ENCODE measurements around the gene SUV39H1.

SUV39H1 gene

DNA sequence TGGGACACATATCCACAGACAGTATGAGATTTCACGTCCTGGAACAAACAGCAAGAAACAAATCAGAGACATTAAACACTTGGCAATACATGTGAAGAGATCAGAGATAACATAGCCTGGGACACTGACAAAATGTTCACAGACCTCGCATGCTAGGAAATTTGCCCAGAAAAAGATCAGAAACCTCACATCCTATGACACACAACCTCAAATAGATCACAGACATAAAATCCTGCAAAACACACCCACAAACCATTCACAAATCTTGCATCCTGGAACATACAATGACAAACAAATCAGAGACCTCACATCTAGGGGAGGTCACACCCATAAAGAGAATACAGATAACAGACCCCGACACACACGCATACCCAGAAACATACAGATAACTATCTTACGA, 18.0 kb downstream of the SUV39H1 start:
- DNase-seq (ENCODE audit: low spot score), result no peak

DNA sequence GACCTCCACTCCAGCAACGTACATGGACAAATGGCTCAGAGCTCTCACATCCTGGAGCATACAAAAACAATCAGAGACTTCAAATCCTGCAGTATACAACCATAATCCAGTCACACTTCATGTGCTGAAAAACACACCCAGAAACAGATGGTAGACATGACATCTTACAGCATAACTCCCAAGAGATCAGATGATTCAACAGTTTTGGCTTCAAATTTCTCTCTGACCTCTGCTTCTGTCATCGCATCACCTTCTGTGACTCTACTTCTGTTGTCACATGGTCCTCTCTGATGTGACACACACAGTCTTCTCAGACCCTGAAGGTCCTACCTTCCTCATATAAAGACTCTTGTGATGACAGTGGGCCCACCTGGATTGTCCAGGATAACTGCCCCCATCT, 18.5 kb downstream of the SUV39H1 start:
- no peak for DNase-seq (ENCODE audit: low spot score)

DNA sequence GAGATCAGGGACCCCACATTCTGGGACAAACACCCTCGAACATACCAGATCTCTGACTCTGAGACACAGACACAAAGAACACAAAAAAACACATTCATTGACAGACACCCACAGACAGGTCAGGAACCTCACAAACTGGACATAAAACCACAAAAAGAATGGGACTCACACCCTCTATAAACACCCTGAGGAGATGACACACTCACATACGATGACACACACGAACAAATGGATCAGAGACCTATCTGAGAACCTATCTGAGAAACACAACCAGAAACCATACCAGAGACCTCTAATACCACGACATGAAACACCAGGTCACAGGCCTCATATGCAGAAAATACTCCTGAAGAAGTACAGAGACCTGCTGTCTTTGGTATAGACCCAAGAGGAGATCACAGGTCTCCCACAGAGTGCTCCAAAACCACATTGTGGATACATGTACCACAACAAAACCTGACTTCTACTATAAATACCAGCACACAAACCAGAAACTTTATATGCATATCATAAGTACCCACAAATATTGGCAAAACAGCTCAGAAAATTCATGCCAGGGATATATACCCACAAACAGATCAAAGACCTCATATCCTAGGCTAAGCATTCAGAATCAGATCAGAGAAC, 19.5 kb downstream of the SUV39H1 start:
- no peak for DNase-seq (ENCODE audit: low spot score)

DNA sequence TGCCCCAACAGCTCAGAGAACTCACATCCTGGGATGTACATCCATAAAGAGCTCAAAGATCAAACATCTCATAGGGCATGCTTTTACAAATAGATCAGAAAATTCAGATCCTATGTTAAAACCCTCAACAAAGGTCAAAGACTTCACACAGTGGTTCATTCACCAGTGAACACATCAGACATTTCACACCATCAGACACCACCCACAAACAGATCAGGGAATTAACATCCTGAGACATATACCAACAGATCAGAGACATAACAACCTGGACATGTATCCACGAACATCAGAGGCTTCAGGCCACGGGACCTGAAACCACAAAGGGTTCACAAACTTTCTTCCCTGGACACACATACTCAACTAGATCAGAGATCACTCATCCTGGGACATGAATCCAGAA, 23.4 kb downstream of the SUV39H1 start:
- no peak for DNase-seq (ENCODE audit: low spot score)

- no peak for DNase-seq (ENCODE audit: low spot score)
Measured at GRCh38 chrX:48720577-48721250, 24.2 kb downstream of the SUV39H1 start.

- DNase-seq (ENCODE audit: low spot score), result no peak
Measured at GRCh38 chrX:48721916-48722315, 25.4 kb downstream of the SUV39H1 start.

DNA sequence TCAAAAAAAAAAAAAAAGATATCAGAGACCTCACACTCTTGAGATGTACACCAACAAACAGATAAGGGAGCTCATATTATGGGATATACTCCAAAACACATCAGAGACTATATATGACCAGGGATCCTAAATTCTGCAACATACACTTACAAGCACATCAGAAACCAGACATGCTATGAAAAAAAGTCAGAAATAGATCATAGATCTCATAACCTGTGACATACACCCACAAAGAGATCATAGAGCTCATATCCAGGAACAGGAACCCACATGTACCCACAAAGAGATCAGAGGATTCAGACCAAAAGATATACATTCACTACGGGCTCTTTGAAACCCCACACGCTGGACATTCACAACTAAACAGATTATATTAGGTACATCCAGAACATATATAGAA, 30.1 kb downstream of the SUV39H1 start:
- no peak for DNase-seq (ENCODE audit: low spot score)

DNA sequence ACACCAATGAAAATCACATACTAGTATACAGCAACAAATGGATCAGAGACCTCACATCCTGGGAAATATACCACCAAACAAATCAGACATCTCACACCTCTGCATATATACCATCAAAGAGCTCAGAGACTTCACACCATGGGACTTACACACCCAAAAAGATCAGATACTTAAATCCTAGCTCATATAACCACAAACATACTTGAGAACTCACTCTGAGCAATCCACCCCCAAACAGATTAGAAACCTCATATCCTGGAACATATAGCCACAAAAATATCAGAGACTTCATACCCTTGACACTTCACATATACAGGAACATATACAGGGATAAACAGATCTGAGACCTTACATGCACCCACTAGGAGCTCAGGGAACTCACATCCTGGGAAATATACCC, 32.1 kb downstream of the SUV39H1 start:
- DNase-seq (ENCODE audit: low spot score), result no peak

DNA sequence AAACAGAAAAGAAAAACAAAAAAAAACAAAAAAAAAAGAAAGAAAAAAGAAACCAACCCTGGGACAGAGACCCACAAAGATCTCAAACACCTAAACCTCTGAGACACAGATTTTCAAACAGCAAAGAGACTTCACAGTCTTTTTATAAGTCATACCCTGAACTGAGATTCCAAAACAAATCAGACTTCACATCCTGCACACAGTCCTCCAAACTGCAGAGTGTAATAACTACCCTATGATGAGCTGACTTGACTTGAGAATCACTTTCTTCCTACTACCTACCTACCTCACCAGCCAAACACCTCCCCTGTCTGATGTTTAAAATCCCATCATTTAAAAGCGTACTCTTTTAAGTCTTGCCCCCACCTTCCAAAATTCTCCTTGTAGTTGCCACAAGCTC, 39.8 kb downstream of the SUV39H1 start:
- no peak for DNase-seq (ENCODE audit: low spot score)

DNA sequence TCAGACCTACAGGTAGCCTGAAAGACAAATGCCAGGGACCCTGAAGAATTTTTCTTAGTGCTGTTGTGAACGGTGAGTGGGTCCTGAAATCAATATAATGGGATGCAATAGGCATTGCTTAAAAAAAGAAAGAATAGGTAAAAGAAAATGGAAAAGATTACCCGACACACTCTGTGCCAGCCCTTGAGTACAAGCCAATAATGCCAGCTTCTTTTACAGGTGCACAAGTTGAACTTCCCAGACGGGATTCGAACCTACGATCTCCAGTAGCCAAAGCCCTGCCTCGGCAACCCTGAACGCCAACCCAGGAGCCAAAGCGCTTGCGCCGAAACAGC, 40.3 kb downstream of the SUV39H1 start:
- no peak for DNase-seq (ENCODE audit: low spot score)

- peak; percentile 94 for DNase-seq (ENCODE audit: low spot score)
Measured at GRCh38 chrX:48737213-48737938, 40.8 kb downstream of the SUV39H1 start.

GRCh38 chrX:48737940-48738339, 41.4 kb downstream of the SUV39H1 start:
- no peak for DNase-seq (ENCODE audit: low spot score)

DNA sequence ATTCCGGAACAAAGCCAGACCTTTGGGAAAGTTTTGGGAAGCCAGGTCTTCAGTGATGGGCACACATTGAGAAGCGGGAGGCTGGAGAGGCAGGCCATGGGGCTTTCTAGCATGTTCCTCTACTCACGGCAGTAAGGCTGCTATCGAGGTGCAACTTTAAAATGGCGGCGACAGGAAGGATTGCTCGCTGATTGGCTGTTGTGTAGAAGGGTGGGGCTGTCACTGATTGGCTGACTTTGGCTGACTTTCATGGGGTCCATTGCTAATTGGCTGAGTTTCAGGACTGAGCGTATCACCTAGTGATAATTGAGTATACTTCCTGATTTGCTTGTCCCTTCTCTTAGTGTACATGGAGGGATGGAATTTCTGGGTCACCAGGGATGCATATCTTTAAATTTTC, 45.3 kb downstream of the SUV39H1 start:
- no peak for DNase-seq (ENCODE audit: low spot score)

- DNase-seq (ENCODE audit: low spot score), result no peak
Measured at GRCh38 chrX:48745222-48745621, 48.7 kb downstream of the SUV39H1 start.

- no peak for DNase-seq (ENCODE audit: low spot score)
Measured at GRCh38 chrX:48747415-48748016, 51.0 kb downstream of the SUV39H1 start.

DNA sequence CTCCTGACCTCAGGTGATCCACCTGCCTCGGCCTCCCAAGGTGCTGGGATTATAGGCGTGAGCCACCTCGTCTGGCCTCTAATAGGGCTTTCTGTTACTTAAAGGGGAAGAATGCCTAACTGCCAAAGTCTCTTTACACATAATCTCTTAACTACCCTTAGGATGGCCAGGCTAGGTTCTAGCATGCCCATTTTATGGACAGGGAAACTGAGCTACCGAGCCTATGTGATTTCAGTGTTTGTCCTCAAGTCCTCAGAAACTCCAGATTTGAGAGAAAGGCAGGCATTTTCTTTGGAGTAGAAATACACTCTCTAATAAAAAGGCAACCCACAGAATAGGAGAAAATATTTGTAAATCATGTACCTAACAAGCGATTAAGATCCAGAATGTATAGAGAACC, 52.6 kb downstream of the SUV39H1 start:
- no peak for DNase-seq (ENCODE audit: low spot score)

DNA sequence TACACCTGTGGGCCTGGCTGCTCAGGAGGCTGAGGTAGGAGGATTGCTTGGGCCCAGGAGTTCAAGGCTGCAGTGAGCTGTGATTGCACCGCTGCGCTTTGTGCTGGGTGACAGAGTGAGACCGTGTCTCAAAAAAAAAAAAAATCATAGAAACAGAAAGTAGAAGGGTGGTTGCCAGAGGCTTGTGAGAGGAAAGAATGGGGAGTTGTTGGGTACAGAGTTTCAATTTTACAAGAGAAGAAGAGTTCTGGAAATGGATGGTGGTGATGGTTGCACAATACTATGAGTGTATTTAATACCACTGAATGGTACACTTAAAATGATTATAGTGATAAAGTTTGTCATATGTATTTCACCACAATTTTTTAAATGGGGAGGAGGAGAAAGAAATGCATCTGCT, 54.8 kb downstream of the SUV39H1 start:
- DNase-seq (ENCODE audit: low spot score), result no peak

DNA sequence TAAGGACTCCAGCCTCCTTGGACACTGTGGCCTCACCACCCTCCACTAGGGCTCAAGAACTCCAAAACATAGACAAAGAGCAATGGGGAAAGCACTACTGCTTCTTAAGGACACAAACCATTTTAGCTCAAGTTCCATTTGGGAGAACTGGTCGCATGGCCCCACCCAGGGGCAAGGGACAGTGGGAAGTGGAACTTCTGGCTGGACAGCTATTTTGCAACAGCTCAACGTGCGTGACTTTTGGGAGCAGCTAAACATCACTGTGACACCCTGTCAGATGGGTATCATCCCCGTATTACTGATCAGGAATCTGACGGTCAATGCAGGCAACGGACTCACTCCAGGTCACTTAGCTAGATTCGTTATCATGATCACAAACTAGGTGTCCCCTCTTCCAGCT, 56.0 kb downstream of the SUV39H1 start:
- no peak for DNase-seq (ENCODE audit: low spot score)

DNA sequence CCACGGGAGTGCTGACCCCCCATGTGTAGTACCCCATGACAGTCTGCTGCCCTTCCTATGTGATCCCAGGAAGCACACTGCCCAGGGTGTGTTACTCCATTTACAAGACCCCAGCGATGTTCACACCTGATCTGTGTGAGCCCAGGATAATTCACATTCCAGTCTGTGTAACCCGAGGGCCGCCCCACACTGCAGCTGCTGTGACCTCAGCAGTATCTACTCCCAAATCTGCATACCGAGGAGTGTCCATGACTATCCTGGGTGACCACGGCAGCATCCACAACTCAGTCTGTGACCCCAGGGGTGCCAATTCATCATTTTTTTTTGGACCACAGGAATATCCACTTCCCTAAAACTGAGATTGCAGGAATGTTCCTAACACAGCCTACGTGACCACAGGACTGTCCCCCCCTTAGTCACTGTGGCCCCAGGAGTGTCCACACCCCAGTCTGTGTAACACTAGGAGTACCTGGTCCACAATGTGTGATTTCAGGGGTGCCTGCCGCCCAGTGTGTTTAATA, 57.2 kb downstream of the SUV39H1 start:
- DNase-seq (ENCODE audit: low spot score), result no peak

DNA sequence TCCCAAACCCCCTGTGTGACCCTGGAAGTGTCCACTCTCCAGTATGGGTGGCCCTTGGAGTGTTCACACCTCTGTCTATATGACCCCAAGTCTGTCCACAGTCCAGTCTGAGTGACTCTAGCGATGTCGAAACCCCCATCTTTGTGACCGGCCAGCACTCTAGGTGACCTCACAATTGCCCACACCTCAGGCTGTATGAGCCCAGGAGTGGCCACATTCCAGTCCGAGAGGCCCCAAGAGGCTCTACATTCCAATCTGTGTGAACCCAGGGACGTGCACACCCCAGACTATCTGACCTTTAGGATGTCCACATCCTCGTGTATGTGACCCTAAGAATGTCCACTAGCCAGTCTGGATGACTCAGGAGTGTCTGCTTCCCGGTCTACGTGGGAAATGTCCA, 57.7 kb downstream of the SUV39H1 start:
- no peak for DNase-seq (ENCODE audit: low spot score)
